Calu3 (cell line): ENCODE results near the gene ARID3C. TPM values are rescaled to one million over a fixed set of nuclear protein-coding genes. Genes with fewer than 3 reads are reported as not detected.

Experiments used
- BruUV-seq: library from RNA; stranded (reverse); fragments of 400-500 nt; replicated peaks from 2 replicates; lab custom pipeline; 2021; lab: Mats Ljungman, UMichigan
- CTCF ChIA-PET: fragments of 300-600 bp; sonication (Branson Sonifier 250); formaldehyde crosslinking; loops from one replicate; lab custom pipeline; 2022; ENCODE audit warnings: antibody characterized with exemption; lab: Charles Lee
- DNase-seq: peaks from one replicate; pipeline ENCODE4 v3.0.0; 2022
- H3K27ac Mint-ChIP-seq: one replicate; pipeline ENCODE4 v1.8.0; 2022; ENCODE audit warnings: mixed read lengths; ENCODE audit not compliant: unreplicated experiment
- H3K27me3 Mint-ChIP-seq: one replicate; pipeline ENCODE4 v1.8.0; 2022; ENCODE audit warnings: mixed read lengths; ENCODE audit not compliant: unreplicated experiment
- H3K36me3 Mint-ChIP-seq: one replicate; pipeline ENCODE4 v1.8.0; 2022; ENCODE audit warnings: mild to moderate bottlenecking, moderate library complexity, mixed read lengths; ENCODE audit not compliant: insufficient read depth, unreplicated experiment
- H3K4me1 Mint-ChIP-seq: one replicate; pipeline ENCODE4 v1.8.0; 2022; ENCODE audit warnings: mild to moderate bottlenecking, low read depth, mixed read lengths; ENCODE audit not compliant: unreplicated experiment
- H3K4me3 Mint-ChIP-seq: one replicate; pipeline ENCODE4 v1.8.0; 2022; ENCODE audit warnings: mild to moderate bottlenecking, low read depth, moderate library complexity, mixed read lengths; ENCODE audit not compliant: unreplicated experiment
- H3K9me3 Mint-ChIP-seq: one replicate; pipeline ENCODE4 v1.8.0; 2022; ENCODE audit warnings: low read depth, mixed read lengths; ENCODE audit not compliant: unreplicated experiment
- CTCF ChIP-seq: fragments of 200-600 bp; IDR thresholded peaks from one replicate; pipeline ENCODE4 v1.8.0; 2022; ENCODE audit warnings: antibody characterized with exemption; ENCODE audit not compliant: unreplicated experiment
- intact Hi-C: fragments of 100-400 bp; cut with micrococcal nuclease; formaldehyde crosslinking; loops from one replicate; pipeline ENCODE4 v1.10.0; 2022; ENCODE audit not compliant: unreplicated experiment
- total RNA-seq: library from RNA; stranded (reverse); gene quantifications from 2 replicates; pipeline ENCODE4 v1.2.3, GENCODE V29; 2022

Gene ARID3C
- total RNA-seq, 1 experiment from 2014 or later: not detected

DNA sequence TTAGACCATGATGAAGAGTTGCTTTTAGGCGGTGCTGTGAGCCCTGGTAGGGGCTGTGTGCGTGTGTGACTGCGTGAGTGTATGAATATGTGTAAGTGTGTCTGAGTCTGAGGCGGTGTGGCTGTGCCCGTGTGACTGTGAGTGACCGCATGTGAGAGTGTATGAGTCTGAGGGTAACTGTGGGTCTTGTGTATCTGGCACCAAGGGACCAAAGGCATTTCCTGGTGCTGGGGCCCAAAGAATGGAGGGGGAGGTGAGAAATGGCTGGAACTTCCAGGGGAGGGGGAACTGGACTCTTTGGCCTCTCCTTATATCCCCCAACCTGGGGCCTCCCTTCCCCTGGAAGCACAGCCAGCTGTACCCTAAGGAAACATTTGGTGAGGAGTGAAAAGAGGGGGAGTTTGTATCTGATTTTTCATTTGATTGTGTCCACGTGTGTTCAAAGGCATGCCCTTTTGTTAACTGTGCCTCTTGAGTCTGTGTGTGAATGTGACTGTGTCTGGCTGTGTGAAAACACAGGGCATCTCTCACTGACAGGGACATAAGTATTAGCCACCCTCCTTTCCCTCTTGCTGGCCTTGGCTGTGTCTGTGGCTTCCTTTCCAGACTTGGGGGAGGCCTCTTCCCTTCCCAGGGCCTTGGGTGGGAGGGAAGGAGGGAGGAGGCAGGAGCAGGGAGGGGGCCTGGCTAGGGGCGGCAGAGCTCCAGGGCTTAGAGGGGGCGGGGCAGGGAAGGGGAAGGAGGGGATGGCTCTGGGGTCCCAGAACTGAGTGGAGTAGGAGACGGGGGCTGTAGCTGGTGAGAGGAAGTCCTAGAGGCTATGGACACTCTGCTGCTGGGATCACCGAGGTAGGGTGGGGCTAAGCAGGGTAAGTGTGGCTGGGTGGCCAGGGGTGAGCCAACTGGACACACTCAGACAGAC, 24.5 kb upstream of the ARID3C start:
- Mint-ChIP-seq H3K27me3 (peaks cover 20% of the 10 kb centered on the region), H3K36me3 (peaks cover 13% of the 10 kb centered on the region), H3K4me1 (peaks cover 20% of the 10 kb centered on the region), H3K9me3 (no peaks in the 10 kb centered on the region), H3K4me3 (peak overlapping the region; percentile 86), H3K27ac (peak overlapping the region; percentile 21)
- BruUV-seq: no TSS peak
- CTCF ChIA-PET: no interaction called here
- no peak for DNase-seq
- no peak for TF ChIP-seq CTCF
- intact Hi-C loops: no loop called here

GRCh38 chr9:34652602-34653000, 23.7 kb upstream of the ARID3C start:
- H3K9me3 Mint-ChIP-seq: no peaks in the 10 kb centered on the region
- BruUV-seq: no TSS peak
- CTCF ChIA-PET: interaction anchor here (1.0 kb wide), 1 partner anchor 13 kb away, joined by 4 read pairs; no protein-coding TSS in a partner anchor
- peaks cover 13% of the 10 kb centered on the region for H3K36me3 Mint-ChIP-seq
- H3K4me3 Mint-ChIP-seq: peak overlapping the region; percentile 86
- DNase-seq: no peak
- peak overlapping the region; percentile 21 for H3K27ac Mint-ChIP-seq
- no peak for TF ChIP-seq CTCF
- H3K4me1 Mint-ChIP-seq: peaks cover 25% of the 10 kb centered on the region
- intact Hi-C loops: no loop called here
- H3K27me3 Mint-ChIP-seq: peaks cover 20% of the 10 kb centered on the region

GRCh38 chr9:34651876-34652601, 23.2 kb upstream of the ARID3C start, which contains the start of gene IL11RA:
TSS of gene IL11RA (plus strand) at chr9:34652185. CDS start at chr9:34655218, 3,033 bp downstream.
- Mint-ChIP-seq H3K4me1 (peaks cover 29% of the 10 kb centered on the region), H3K27ac (peak within 1 kb of the TSS; percentile 21), H3K27me3 (peaks cover 20% of the 10 kb centered on the region), H3K36me3 (peaks cover 17% of the 10 kb centered on the region), H3K9me3 (no peaks in the 10 kb centered on the region), H3K4me3 (peak within 1 kb of the TSS; percentile 86)
- no TSS peak for BruUV-seq
- CTCF ChIA-PET: interaction anchor here (1.0 kb wide), 1 partner anchor 13 kb away, joined by 4 read pairs; no protein-coding TSS in a partner anchor
- DNase-seq: peak; percentile 68
- TF ChIP-seq CTCF: no peak
- intact Hi-C loops: no loop called here

- CTCF ChIA-PET: no interaction called here
- peaks cover 24% of the 10 kb centered on the region for H3K36me3 Mint-ChIP-seq
- no peak for TF ChIP-seq CTCF
- peaks cover 29% of the 10 kb centered on the region for H3K4me1 Mint-ChIP-seq
- intact Hi-C loops: no loop called here
- DNase-seq: no peak
- no TSS peak for BruUV-seq
- no peaks in the 10 kb centered on the region for H3K9me3 Mint-ChIP-seq
- H3K4me3 Mint-ChIP-seq: peak overlapping the region; percentile 86
- H3K27me3 Mint-ChIP-seq: peaks cover 20% of the 10 kb centered on the region
- peak overlapping the region; percentile 21 for H3K27ac Mint-ChIP-seq
Observed at GRCh38 chr9:34651321-34651720, 22.5 kb upstream of the ARID3C start.
